ENCODE data around the gene NHSL2.

Gene NHSL2

GRCh38 chrX:72129661-72130060, 219.0 kb downstream of the NHSL2 start:
- TF ChIP-seq CTCF (conservative IDR thresholded peaks at IDR 0.05; ENCODE audit: low read depth, low read length) = no peak
- DNase-seq (ENCODE audit: low read depth) = no peak

DNA sequence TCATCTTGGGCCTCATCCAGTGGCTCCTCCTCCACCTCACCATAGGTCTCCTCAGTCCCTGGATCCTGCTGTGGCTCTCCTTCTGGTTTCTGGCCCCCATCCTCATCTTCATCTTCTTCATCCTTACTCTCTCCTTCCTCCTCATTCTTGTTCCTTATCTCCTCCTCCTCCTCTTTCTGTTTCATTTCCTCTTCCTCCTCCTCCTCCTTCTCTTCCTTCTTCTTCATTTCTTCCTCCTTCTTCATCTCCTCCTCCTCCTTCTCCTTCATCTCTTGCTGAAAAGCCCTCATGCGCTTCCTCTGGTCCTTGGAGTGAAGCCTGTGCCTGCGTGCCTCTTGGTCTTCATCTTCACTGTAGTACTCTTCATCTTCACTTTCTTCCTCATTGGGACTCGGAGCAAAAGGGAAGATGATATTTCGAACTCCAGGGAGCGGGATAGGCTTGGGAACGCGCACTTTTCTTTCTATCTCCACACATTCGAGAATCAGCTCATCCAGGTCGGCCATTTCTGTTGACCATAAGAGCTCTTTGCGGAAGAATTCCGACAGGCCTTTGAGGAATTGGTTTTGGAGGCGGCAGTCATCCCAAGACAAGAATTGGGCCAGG, 219.6 kb downstream of the NHSL2 start:
- TF ChIP-seq CTCF (conservative IDR thresholded peaks at IDR 0.05; ENCODE audit: low read depth, low read length) = no peak
- no peak overlapping the region for H3K4me3 ChIP-seq (ENCODE audit: low read length)
- no peak for DNase-seq (ENCODE audit: low read depth)

More at GRCh38 chrX:72129661-72130060, 219.0 kb downstream of the NHSL2 start:
- H3K4me3 ChIP-seq (ENCODE audit: low read length) = no peak overlapping the region

DNA sequence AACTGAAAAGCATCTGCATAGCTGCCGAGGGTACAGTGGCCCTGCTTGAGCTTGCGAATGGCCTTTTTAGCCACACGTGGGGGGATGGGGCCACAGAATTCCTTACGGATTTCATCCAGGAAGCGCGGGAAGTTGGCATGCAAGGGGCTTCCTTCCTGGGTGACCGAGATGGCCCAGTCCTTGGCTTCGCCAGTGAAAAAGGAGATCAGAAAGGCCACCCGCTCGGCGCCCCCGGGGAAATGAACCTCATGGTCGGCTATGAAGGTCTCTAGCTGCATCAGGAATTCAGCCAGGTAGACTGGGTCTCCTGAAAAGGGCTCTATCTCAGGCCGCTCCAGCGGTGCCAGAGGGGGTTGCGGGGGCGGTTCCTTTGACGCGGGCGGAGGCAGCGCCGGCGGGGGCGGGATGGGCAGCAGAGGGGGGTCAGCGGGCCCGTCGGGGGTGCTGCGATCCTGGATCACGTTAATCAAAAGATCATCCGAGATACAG, 220.2 kb downstream of the NHSL2 start:
- TF ChIP-seq CTCF (conservative IDR thresholded peaks at IDR 0.05; ENCODE audit: low read depth, low read length) = no peak
- H3K4me3 ChIP-seq (ENCODE audit: low read length) = peak overlapping the region; percentile 50
- no peak for DNase-seq (ENCODE audit: low read depth)

GRCh38 chrX:72131317-72132294, 221.0 kb downstream of the NHSL2 start, which contains the start of gene RTL5:
TSS of gene RTL5 (minus strand) at chrX:72131915.
- H3K4me3 ChIP-seq (ENCODE audit: low read length) = peak within 1 kb of the TSS; percentile 50
- no peak for TF ChIP-seq CTCF (conservative IDR thresholded peaks at IDR 0.05; ENCODE audit: low read depth, low read length)
- DNase-seq (ENCODE audit: low read depth) = peak; percentile 39

- H3K4me3 ChIP-seq (ENCODE audit: low read length) = peak overlapping the region; percentile 30
- TF ChIP-seq CTCF (conservative IDR thresholded peaks at IDR 0.05; ENCODE audit: low read depth, low read length) = no peak
These were observed 221.8 kb downstream of the NHSL2 start for GRCh38 chrX:72132456-72132855.

GRCh38 chrX:72133851-72134546, 223.4 kb downstream of the NHSL2 start:
- TF ChIP-seq CTCF (conservative IDR thresholded peaks at IDR 0.05; ENCODE audit: low read depth, low read length) = no peak
- DNase-seq (ENCODE audit: low read depth) = no peak
- H3K4me3 ChIP-seq (ENCODE audit: low read length) = no peak overlapping the region

More at GRCh38 chrX:72132456-72132855, 221.8 kb downstream of the NHSL2 start:
- no peak for DNase-seq (ENCODE audit: low read depth)

Data from retinal pigment epithelial cell (primary cell).